GM23338 (cell line): ENCODE results near the gene SLC39A11. TPM values are rescaled to one million over a fixed set of nuclear protein-coding genes. Genes with fewer than 3 reads are reported as not detected.

ENCODE experiments used
- ATAC-seq: fragments of 200-7000 bp; cut with Tn5 transposase; 3 replicates; pipeline ENCODE4 v1.9.1; 2020
- DNase-seq: peaks from one replicate; pipeline ENCODE4 v3.0.0-alpha.2; 2015; ENCODE audit warnings: low spot score
- H2AFZ ChIP-seq: fragments of 200-600 bp; sonication (generic); 2 replicates; pipeline ENCODE4 v1.8.0; 2016; ENCODE audit warnings: antibody characterized with exemption, mild to moderate bottlenecking, moderate library complexity
- H3F3A ChIP-seq: fragments of 200-600 bp; sonication (generic); replicated peaks from 2 replicates; pipeline ENCODE4 v1.8.0; 2017; ENCODE audit warnings: antibody characterized with exemption, mixed run types, low read depth
- H3K27ac ChIP-seq: fragments of 200-600 bp; sonication (generic); 2 replicates; pipeline ENCODE4 v1.6.1; 2016; ENCODE audit warnings: low read depth
- H3K27me3 ChIP-seq: fragments of 200-600 bp; sonication (generic); 2 replicates; pipeline ENCODE4 v1.8.0; 2016; ENCODE audit warnings: mild to moderate bottlenecking, mixed run types, moderate library complexity; ENCODE audit not compliant: insufficient read depth
- H3K36me3 ChIP-seq: fragments of 200-600 bp; sonication (generic); 2 replicates; pipeline ENCODE4 v1.8.0; 2016; ENCODE audit warnings: mild to moderate bottlenecking; ENCODE audit not compliant: insufficient read depth
- H3K4me1 ChIP-seq: fragments of 200-600 bp; sonication (generic); 2 replicates; pipeline ENCODE4 v1.8.0; 2016; ENCODE audit warnings: mild to moderate bottlenecking, moderate library complexity; ENCODE audit not compliant: insufficient read depth
- H3K4me2 ChIP-seq: fragments of 200-600 bp; sonication (generic); 2 replicates; pipeline ENCODE4 v1.7.1; 2017; ENCODE audit warnings: mixed run types
- H3K4me3 ChIP-seq: fragments of 200-600 bp; sonication (generic); 2 replicates; pipeline ENCODE4 v1.6.1; 2016; ENCODE audit warnings: mixed run types
- H3K79me2 ChIP-seq: fragments of 200-600 bp; sonication (generic); replicated peaks from 2 replicates; pipeline ENCODE4 v1.8.0; 2017; ENCODE audit warnings: mild to moderate bottlenecking; ENCODE audit not compliant: insufficient read depth
- H3K9me2 ChIP-seq: fragments of 200-600 bp; sonication (generic); 2 replicates; pipeline ENCODE4 v1.8.0; 2017; ENCODE audit not compliant: insufficient read depth
- H4K20me1 ChIP-seq: fragments of 200-600 bp; sonication (generic); replicated peaks from 2 replicates; pipeline ENCODE4 v1.8.0; 2017; ENCODE audit warnings: mild to moderate bottlenecking; ENCODE audit not compliant: insufficient read depth
- H3K27ac Mint-ChIP-seq: 2 replicates; pipeline ENCODE4 v1.8.0; 2020; ENCODE audit warnings: inconsistent platforms, mild to moderate bottlenecking, moderate library complexity, mixed read lengths
- H3K27me3 Mint-ChIP-seq: 3 replicates; pipeline ENCODE4 v1.8.0; 2022; ENCODE audit warnings: low read depth, mild to moderate bottlenecking, moderate library complexity, mixed read lengths, inconsistent platforms; ENCODE audit not compliant: insufficient read depth, poor library complexity
- H3K36me3 Mint-ChIP-seq: 3 replicates; pipeline ENCODE4 v1.8.0; 2021; ENCODE audit warnings: low read depth, mild to moderate bottlenecking, inconsistent platforms, moderate library complexity, mixed read lengths
- H3K4me1 Mint-ChIP-seq: 3 replicates; pipeline ENCODE4 v1.8.0; 2020; ENCODE audit warnings: mild to moderate bottlenecking, inconsistent platforms, mixed read lengths
- H3K4me3 Mint-ChIP-seq: 3 replicates; pipeline ENCODE4 v1.8.0; 2021; ENCODE audit warnings: moderate library complexity, mild to moderate bottlenecking, inconsistent platforms, mixed read lengths
- H3K9me3 Mint-ChIP-seq: 3 replicates; pipeline ENCODE4 v1.8.0; 2020; ENCODE audit warnings: moderate library complexity, mild to moderate bottlenecking, inconsistent platforms, mixed read lengths
- CREB1 ChIP-seq: fragments of 250-450 bp; sonication (Bioruptor Pico); IDR thresholded peaks from 2 replicates; pipeline ENCODE4 v1.5.0; 2020; ENCODE audit warnings: low read depth, mild to moderate bottlenecking, moderate library complexity
- EZH2 ChIP-seq: fragments of 200-600 bp; sonication (generic); IDR thresholded peaks from one replicate; pipeline ENCODE4 v1.8.0; 2017; ENCODE audit warnings: antibody characterized with exemption, mild to moderate bottlenecking, low read depth; ENCODE audit not compliant: unreplicated experiment
- EZH2phosphoT487 ChIP-seq: fragments of 200-600 bp; sonication (generic); IDR thresholded peaks from one replicate; pipeline ENCODE4 v1.8.1; 2018; ENCODE audit warnings: antibody characterized with exemption; ENCODE audit not compliant: unreplicated experiment
- JUNB ChIP-seq: IDR thresholded peaks from one replicate; pipeline ENCODE4 v1.6.1; 2016; ENCODE audit warnings: antibody characterized with exemption; ENCODE audit not compliant: unreplicated experiment
- NANOG ChIP-seq: IDR thresholded peaks from 2 replicates; pipeline ENCODE4 v1.6.1; 2016; ENCODE audit warnings: antibody characterized with exemption, borderline replicate concordance
- POLR2AphosphoS5 ChIP-seq: IDR thresholded peaks from 2 replicates; pipeline ENCODE4 v1.6.1; 2016; ENCODE audit warnings: antibody characterized with exemption, low read depth
- STAT1 ChIP-seq: IDR thresholded peaks from one replicate; pipeline ENCODE4 v1.6.1; 2016; ENCODE audit warnings: antibody characterized with exemption; ENCODE audit not compliant: unreplicated experiment
- ZNF114 ChIP-seq: fragments of 250-450 bp; sonication (Bioruptor Pico); IDR thresholded peaks from 2 replicates; pipeline ENCODE4 v1.5.0; 2020; ENCODE audit warnings: mild to moderate bottlenecking, moderate library complexity
- ZNF331 ChIP-seq: fragments of 250-450 bp; sonication (Bioruptor Pico); IDR thresholded peaks from 2 replicates; pipeline ENCODE4 v1.5.0; 2020; ENCODE audit warnings: low read depth, mild to moderate bottlenecking, moderate library complexity
- polyA plus RNA-seq: library from polyadenylated mRNA; unstranded; fragments of >200 nt; fragmentation: Nextera tagmentation; extraction: Ambion mirVana; gene quantifications from 2 replicates; pipeline ENCODE4 v1.2.1, GENCODE V29; 2016
- total RNA-seq: library from RNA; depleted of rRNA; stranded (reverse); fragments of >200 nt; shearing (Covaris generic); gene quantifications from 2 replicates; pipeline ENCODE4 v1.2.3, GENCODE V29; 2014
- TF ChIP-seq, protein P1 (sequence below): fragments of 250-450 bp; sonication (Bioruptor Pico); IDR thresholded peaks from 2 replicates; pipeline ENCODE4 v1.5.0; 2020; ENCODE audit warnings: mild to moderate bottlenecking, moderate library complexity
- TF ChIP-seq, protein P2 (sequence below), 2 experiments: fragments of 200-600 bp in 1 of 2; sonication (generic) in 1 of 2; conservative IDR thresholded peaks; 2 replicates each; pipeline versions ENCODE4 v1.5.1 to v1.6.1; 2016 to 2017; ENCODE audit warnings: antibody characterized with exemption in 2 of 2, low read depth in 2 of 2, mild to moderate bottlenecking in 2 of 2, moderate library complexity in 1 of 2
- TF ChIP-seq, protein P3 (sequence below): IDR thresholded peaks from one replicate; pipeline ENCODE4 v1.6.1; 2018; ENCODE audit warnings: antibody characterized with exemption; ENCODE audit not compliant: unreplicated experiment
- TF ChIP-seq, protein P4 (sequence below): IDR thresholded peaks from 2 replicates; pipeline ENCODE4 v1.6.1; 2016; ENCODE audit warnings: antibody characterized with exemption

SLC39A11 gene
- total and polyA plus RNA-seq, 2 experiments from 2014 or later: 10.8 to 18.1 TPM

DNA sequence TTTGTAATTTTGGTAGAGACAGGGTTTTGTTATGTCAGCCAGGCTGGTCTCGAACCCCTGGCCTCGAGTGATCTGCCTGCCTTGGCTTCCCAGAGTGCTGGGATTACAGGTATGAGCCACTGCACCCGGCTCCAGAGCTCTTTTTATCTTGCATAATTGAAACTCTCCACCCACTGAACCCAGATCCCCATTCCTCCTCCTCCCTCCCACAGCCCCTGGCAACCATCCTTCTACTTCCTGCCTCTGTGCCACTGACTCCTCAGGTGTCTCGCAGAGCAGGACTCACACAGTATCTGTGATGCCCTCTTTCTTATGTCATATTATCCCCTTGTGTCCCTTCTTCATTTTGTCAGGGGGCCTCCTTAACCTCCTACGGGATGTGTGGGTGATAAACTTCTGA lies 340.7 kb downstream of the SLC39A11 start:
- Histone ChIP-seq H4K20me1 (no peaks in the 10 kb centered on the region), H3K36me3 (no peaks in the 10 kb centered on the region), H3K4me1 (no peaks in the 10 kb centered on the region), H3K27me3 (no peaks in the 10 kb centered on the region), H3K4me2 (no peak overlapping the region), H3K79me2 (no peaks in the 10 kb centered on the region), H3K27ac (no peak overlapping the region), H3K4me3 (no peak overlapping the region), H3K9me2 (no peaks in the 10 kb centered on the region), H3F3A (no peaks in the 10 kb centered on the region), H2AFZ (no peak overlapping the region)
- no peaks in the 10 kb centered on the region for H3K27me3 Mint-ChIP-seq
- ATAC-seq: no peak
- H3K4me3 Mint-ChIP-seq: no peak overlapping the region
- TF ChIP-seq JUNB (no peak), POLR2AphosphoS5 (no peak), ZNF331 (no peak), STAT1 (no peak), EZH2 (no peak), CREB1 (CRISPR knock-in tag) (no peak), EZH2phosphoT487 (no peak), NANOG (no peak), ZNF114 (CRISPR knock-in tag) (no peak)
- TF ChIP-seq, protein P1, sequence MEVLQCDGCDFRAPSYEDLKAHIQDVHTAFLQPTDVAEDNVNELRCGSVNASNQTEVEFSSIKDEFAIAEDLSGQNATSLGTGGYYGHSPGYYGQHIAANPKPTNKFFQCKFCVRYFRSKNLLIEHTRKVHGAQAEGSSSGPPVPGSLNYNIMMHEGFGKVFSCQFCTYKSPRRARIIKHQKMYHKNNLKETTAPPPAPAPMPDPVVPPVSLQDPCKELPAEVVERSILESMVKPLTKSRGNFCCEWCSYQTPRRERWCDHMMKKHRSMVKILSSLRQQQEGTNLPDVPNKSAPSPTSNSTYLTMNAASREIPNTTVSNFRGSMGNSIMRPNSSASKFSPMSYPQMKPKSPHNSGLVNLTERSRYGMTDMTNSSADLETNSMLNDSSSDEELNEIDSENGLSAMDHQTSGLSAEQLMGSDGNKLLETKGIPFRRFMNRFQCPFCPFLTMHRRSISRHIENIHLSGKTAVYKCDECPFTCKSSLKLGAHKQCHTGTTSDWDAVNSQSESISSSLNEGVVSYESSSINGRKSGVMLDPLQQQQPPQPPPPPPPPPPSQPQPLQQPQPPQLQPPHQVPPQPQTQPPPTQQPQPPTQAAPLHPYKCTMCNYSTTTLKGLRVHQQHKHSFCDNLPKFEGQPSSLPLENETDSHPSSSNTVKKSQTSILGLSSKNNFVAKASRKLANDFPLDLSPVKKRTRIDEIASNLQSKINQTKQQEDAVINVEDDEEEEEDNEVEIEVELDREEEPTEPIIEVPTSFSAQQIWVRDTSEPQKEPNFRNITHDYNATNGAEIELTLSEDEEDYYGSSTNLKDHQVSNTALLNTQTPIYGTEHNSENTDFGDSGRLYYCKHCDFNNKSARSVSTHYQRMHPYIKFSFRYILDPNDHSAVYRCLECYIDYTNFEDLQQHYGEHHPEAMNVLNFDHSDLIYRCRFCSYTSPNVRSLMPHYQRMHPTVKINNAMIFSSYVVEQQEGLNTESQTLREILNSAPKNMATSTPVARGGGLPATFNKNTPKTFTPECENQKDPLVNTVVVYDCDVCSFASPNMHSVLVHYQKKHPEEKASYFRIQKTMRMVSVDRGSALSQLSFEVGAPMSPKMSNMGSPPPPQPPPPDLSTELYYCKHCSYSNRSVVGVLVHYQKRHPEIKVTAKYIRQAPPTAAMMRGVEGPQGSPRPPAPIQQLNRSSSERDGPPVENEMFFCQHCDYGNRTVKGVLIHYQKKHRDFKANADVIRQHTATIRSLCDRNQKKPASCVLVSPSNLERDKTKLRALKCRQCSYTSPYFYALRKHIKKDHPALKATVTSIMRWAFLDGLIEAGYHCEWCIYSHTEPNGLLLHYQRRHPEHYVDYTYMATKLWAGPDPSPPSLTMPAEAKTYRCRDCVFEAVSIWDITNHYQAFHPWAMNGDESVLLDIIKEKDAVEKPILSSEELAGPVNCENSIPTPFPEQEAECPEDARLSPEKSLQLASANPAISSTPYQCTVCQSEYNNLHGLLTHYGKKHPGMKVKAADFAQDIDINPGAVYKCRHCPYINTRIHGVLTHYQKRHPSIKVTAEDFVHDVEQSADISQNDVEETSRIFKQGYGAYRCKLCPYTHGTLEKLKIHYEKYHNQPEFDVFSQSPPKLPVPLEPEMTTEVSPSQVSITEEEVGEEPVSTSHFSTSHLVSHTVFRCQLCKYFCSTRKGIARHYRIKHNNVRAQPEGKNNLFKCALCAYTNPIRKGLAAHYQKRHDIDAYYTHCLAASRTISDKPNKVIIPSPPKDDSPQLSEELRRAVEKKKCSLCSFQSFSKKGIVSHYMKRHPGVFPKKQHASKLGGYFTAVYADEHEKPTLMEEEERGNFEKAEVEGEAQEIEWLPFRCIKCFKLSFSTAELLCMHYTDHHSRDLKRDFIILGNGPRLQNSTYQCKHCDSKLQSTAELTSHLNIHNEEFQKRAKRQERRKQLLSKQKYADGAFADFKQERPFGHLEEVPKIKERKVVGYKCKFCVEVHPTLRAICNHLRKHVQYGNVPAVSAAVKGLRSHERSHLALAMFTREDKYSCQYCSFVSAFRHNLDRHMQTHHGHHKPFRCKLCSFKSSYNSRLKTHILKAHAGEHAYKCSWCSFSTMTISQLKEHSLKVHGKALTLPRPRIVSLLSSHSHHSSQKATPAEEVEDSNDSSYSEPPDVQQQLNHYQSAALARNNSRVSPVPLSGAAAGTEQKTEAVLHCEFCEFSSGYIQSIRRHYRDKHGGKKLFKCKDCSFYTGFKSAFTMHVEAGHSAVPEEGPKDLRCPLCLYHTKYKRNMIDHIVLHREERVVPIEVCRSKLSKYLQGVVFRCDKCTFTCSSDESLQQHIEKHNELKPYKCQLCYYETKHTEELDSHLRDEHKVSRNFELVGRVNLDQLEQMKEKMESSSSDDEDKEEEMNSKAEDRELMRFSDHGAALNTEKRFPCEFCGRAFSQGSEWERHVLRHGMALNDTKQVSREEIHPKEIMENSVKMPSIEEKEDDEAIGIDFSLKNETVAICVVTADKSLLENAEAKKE: no peak
- TF ChIP-seq, protein P2, sequence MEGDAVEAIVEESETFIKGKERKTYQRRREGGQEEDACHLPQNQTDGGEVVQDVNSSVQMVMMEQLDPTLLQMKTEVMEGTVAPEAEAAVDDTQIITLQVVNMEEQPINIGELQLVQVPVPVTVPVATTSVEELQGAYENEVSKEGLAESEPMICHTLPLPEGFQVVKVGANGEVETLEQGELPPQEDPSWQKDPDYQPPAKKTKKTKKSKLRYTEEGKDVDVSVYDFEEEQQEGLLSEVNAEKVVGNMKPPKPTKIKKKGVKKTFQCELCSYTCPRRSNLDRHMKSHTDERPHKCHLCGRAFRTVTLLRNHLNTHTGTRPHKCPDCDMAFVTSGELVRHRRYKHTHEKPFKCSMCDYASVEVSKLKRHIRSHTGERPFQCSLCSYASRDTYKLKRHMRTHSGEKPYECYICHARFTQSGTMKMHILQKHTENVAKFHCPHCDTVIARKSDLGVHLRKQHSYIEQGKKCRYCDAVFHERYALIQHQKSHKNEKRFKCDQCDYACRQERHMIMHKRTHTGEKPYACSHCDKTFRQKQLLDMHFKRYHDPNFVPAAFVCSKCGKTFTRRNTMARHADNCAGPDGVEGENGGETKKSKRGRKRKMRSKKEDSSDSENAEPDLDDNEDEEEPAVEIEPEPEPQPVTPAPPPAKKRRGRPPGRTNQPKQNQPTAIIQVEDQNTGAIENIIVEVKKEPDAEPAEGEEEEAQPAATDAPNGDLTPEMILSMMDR (conservative IDR thresholded peaks at IDR 0.05; ENCODE audit: low read depth in 2 of 2): no peak
- TF ChIP-seq, protein P3, sequence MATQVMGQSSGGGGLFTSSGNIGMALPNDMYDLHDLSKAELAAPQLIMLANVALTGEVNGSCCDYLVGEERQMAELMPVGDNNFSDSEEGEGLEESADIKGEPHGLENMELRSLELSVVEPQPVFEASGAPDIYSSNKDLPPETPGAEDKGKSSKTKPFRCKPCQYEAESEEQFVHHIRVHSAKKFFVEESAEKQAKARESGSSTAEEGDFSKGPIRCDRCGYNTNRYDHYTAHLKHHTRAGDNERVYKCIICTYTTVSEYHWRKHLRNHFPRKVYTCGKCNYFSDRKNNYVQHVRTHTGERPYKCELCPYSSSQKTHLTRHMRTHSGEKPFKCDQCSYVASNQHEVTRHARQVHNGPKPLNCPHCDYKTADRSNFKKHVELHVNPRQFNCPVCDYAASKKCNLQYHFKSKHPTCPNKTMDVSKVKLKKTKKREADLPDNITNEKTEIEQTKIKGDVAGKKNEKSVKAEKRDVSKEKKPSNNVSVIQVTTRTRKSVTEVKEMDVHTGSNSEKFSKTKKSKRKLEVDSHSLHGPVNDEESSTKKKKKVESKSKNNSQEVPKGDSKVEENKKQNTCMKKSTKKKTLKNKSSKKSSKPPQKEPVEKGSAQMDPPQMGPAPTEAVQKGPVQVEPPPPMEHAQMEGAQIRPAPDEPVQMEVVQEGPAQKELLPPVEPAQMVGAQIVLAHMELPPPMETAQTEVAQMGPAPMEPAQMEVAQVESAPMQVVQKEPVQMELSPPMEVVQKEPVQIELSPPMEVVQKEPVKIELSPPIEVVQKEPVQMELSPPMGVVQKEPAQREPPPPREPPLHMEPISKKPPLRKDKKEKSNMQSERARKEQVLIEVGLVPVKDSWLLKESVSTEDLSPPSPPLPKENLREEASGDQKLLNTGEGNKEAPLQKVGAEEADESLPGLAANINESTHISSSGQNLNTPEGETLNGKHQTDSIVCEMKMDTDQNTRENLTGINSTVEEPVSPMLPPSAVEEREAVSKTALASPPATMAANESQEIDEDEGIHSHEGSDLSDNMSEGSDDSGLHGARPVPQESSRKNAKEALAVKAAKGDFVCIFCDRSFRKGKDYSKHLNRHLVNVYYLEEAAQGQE: no peak
- TF ChIP-seq, protein P4, sequence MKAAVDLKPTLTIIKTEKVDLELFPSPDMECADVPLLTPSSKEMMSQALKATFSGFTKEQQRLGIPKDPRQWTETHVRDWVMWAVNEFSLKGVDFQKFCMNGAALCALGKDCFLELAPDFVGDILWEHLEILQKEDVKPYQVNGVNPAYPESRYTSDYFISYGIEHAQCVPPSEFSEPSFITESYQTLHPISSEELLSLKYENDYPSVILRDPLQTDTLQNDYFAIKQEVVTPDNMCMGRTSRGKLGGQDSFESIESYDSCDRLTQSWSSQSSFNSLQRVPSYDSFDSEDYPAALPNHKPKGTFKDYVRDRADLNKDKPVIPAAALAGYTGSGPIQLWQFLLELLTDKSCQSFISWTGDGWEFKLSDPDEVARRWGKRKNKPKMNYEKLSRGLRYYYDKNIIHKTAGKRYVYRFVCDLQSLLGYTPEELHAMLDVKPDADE: no peak
- DNase-seq: no peak
- H3K4me1 Mint-ChIP-seq: no peaks in the 10 kb centered on the region
- no peaks in the 10 kb centered on the region; the same call in 2 of the 3 replicates for H3K9me3 Mint-ChIP-seq
- H3K36me3 Mint-ChIP-seq: peaks cover 3% of the 10 kb centered on the region; the same call in 1 of the 3 replicates
- H3K27ac Mint-ChIP-seq: no peak overlapping the region
